CD4-positive, alpha-beta T cell treated with Interleukin-21 for 1 hour (primary cell): ENCODE data around the gene CYTH2.

Experiments
- DNase-seq: peaks from one replicate; pipeline ENCODE4 v3.0.0-alpha.2; 2020

CYTH2 gene

DNA sequence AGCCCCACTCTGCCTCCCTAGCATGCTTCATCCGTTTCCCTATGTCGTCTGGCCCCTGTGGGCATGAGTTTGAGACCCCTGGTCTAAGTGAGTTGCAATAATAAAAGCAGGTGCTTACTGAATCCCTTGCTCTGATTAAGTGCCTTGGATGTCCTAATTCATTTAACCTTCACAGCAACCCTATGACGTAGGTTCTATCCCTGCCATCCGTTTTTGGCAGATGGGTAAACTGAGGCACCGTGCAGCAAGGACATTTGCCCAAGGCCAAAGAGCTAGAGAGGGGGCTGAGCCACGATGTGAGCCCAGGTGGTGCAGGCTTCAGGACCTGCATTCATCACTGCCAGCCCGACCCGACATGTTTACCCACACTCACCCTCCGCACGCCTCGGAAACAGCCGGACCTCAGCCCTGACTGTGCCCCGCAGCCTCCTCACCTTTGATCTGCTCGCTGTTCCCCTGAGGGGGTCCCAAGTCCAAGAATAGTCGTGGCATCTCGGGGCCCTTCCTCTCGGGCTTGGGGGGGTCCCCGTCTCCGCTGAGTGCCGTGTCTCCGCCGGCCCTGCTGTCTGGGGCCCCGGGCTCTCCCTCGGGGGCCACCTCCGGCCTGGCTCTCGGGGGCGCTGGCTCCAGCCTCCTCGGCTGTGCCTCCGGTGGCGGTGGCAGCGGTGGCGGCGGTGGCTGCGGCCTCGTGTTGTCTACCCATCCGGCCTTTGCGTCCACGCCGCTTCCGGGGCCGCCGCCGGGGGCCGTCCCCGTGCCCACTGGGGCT, 28.0 kb downstream of the CYTH2 start:
- DNase-seq, result no peak

GRCh38 chr19:48497728-48498594, 28.8 kb downstream of the CYTH2 start:
- DNase-seq, result no peak

DNA sequence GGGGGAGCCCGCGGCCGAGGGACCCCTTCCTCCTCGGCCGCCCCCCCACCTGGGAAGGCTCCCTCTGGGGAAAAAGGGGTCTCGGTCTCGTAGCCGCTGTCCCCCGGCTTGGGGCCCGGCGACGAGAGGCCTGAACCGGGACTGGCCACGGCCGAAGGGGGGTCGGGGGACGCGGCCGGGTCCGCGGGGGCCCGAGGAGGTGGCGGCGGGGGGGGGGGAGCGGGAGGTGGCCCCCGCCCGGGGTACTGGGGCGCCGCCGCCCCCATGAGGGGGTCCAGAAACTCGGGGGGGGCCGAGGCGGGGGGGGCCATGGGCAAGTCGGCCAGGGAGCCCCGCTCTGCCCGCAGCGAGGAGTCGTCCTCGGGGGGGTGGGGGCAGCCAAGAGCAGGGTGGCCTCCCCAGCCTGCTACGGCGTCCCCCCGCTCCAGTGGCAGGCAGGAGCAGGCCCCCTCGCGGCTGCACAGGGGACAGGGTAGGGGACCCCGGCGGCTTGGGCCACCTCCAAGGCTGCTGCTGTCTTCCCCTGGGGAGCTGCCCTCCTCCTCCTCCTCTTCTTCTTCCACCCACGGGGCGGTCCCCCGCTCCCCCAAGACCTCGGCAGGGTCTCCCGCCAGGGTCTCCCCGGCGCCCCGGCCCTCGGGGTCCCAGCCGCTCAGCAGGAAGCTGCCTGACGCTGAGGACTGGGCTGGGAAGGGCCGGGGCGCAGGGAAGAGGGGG, 29.6 kb downstream of the CYTH2 start:
- no peak for DNase-seq

- DNase-seq, result no peak
Observed at GRCh38 chr19:48499316-48500090, 30.3 kb downstream of the CYTH2 start.

DNA sequence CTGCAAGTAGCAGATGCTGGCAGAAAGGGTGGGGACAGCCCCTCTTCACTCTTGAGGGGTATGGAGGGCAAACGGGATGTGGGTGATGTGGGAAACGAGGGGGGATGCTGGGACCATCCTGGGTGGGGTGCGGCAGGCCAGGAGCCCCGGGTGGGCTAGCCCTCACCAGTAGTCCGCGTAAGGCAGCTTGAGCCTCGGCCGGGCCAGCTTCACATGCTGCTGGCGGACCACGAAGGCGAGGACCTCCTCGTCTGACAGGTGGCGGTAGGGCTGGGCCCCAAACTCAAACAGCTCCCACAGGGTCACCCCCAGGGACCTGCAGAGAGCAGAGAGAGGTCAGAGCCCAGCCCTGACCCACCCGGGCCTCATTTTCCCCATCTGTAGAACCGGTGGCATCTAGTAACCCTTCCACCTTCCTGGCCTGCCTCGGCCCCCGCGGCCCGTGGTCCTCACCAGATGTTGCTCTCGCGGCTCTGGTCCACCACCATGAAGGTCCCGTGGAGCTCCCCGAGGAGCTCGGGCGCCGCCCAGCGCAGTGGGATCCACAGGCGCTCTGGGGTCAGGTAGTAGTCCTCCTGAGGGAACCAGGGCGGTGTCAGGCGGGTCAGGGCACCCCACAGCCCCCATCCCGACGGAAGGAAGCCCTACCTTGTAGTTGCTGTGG, 31.8 kb downstream of the CYTH2 start:
- DNase-seq, result no peak

GRCh38 chr19:48501494-48502349, 32.6 kb downstream of the CYTH2 start:
- peak; percentile 82 for DNase-seq

- no peak for DNase-seq
Observed at GRCh38 chr19:48502350-48503018, 33.3 kb downstream of the CYTH2 start.

DNA sequence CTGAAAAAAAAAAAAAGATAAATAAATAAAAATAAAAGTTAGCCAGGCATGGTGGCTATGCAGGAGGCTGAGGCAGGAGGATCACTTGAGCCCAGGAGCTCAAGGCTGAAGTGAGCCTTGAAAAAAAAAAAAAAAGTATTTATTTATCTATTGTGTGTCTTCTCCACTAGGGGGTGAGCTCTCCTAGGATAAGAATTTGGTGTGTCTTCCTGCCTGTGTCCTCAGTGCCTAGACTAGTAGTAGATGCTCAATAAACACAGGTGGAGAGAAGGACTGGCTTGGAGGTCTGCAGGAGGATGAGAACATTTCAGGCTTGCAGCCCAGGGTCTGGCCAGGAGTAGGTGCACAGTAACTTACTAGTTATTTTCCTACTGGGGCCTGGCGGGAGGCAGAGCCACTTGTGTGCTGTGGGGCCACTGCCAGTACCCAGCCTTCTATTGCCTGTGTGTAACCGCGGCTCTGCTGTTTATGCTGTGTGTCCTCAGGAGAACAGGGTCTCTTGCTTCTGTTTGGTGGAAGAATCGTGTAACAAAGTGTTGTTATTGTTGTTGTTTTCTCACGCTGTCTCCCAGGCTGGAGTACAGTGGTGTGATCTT, 37.1 kb downstream of the CYTH2 start:
- DNase-seq, result peak; percentile 74

DNA sequence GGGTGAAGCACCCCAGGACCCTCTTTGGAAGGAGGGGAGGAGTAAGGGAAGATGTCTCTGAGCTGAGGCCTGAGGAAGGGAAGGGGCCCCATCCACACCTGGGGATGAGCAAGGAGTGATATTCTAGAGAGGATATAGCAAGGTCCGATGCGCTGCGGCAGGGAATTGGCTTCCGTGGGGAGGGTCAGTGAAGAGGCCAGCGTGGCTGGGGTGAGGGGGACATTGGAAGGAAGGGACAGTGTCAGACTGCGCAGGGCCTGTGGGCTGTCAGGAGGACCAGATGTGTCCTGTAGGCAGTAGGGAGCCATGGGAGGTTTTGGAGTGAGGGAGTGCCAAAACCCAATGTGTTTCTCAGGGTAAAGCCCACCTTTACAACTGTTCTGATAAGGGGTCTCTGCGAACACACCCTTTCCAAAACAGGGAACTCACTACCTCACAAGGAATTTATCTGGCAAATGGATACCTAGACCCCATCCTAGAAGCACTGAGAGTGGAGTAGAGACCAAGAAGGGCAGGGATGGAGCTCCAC, 38.8 kb downstream of the CYTH2 start:
- no peak for DNase-seq

- DNase-seq, result no peak
Observed at GRCh38 chr19:48508729-48509411, 39.7 kb downstream of the CYTH2 start.

DNA sequence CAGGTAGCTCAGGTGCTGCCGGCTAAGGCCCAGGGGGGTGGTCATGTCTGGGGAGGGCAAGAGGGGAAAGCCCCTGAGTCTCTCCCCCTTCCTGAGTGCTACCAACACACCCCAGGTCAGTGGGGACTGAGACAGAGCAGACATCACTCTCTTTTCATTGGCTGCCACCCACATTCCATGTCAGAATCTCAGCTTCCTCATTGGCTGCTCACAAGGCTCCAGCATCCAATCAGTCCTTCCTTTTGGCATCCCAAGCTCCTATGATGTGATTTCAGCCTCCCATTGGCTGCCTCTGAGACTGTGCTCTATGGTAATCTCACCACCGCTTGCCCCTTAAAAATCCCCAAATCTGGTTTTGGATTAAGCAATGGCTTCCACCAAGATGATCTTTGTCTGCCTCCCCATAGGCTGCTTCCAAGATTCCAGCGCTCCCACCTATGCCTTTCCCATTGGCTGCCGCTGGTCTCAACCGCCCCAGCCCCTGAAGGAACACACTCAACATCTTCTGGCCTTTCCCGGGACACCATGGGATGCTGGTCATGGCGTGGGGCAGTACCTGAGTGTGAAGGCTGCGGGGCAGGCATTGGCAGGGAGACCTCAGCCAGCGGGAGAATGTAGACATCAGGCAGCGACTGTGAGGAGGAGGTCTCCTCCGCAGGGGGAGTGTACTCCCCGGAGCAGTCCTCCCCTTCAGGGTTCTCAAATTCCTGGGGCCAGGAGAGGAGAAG, 40.5 kb downstream of the CYTH2 start:
- no peak for DNase-seq

- peak; percentile 78 for DNase-seq
Observed at GRCh38 chr19:48510421-48511268, 41.5 kb downstream of the CYTH2 start.

GRCh38 chr19:48511321-48511731, 42.2 kb downstream of the CYTH2 start:
- DNase-seq, result no peak

DNA sequence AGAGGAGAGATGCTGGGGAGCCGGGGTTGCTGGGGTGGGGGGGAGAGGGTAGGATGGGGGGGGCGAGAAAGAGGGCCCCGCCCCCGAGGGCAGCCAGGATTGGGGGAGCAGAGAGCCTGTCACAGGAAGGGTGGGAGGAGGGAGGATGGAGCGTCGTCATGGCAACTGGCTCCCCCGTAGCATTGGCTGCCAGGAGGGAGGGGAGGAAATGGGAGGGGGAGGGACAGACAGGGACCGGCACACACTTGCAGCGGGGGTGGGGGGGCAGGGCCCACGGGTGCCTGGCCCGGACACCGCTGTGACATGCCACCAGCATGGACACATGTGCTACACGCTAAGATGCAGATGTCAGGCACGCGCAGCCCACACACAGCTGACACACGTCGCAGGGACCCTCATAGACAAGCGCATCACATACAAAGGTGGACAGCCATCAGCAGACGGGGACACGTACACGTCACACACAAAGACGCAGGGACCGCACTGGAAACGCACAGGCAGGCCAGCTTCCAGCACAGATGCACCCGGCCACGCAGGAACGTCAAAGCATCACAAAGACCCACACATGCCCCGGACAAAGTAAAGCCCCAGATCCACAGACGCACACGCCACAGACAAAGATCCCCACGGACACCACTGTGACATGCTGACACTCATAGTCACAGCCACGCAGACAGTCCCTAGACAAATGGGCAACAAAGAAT, 42.8 kb downstream of the CYTH2 start, which contains the start of gene LMTK3:
LMTK3 (minus strand) TSS at position 36 of the 704 bp plus-strand sequence. CDS start 259 bp downstream, outside the sequence.
- peak; percentile 93 for DNase-seq

- peak; percentile 39 for DNase-seq
Observed at GRCh38 chr19:48512504-48513288, 43.5 kb downstream of the CYTH2 start.
